ENCODE data around the gene STEAP3.
"Not testable (repeated sequence)": the region's sequence is repeated elsewhere in the genome, so short reads cannot be mapped to it uniquely, and the experiment has no call there.

Gene STEAP3

GRCh38 chr2:119259296-119259860 is 35.7 kb downstream of the STEAP3 start:
- no peak for DNase-seq (ENCODE audit: low read depth, low spot score)
- no peak overlapping the region for H3K27ac ChIP-seq

DNA sequence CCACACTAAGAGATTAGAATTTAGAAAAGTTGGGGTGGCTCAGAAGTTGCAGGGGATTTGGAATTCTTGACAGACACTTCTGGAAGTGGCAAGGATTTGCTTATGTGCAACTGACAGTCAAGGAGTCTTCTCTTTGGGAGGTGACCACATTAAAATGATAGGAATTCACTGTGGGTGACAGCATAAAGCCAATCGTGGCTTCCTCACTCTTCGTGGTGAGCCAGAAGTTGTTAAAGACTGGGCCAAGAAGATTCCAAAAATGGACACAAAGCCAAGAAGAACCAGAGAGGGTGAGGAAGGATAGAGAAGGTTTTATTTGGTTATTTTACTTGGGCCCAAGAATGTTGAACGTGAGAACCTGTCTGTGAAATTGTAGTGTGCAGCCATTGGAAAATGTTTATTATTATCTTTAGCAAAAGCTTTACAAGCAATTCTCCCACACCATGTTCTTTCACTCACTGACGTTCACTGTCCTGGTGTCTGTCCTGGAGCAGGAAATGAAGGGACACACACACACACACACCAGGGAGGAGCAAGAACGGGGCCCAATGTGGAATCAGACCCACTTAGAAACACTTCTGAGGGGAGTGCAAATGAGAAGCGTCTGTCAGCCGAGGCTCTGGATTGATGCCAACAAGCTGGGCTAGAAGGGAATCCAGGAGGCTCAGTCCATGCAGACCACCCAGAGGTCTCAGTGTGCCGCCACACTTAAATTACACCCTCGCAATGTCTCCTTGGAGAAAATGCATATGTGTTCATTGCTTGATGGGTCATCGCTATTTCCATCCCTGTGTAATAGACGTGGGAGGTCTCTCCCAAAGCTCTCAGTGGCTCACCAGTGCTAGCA is 37.2 kb downstream of the STEAP3 start:
- no peak overlapping the region for H3K27ac ChIP-seq
- DNase-seq (ENCODE audit: low read depth, low spot score), result no peak

- no peak for DNase-seq (ENCODE audit: low read depth, low spot score)
- H3K27ac ChIP-seq, result no peak overlapping the region
Measured at GRCh38 chr2:119261493-119262225, 38.0 kb downstream of the STEAP3 start.

GRCh38 chr2:119263025-119263424 is 39.4 kb downstream of the STEAP3 start:
- no peak for DNase-seq (ENCODE audit: low read depth, low spot score)
- no peak overlapping the region for H3K27ac ChIP-seq

DNA sequence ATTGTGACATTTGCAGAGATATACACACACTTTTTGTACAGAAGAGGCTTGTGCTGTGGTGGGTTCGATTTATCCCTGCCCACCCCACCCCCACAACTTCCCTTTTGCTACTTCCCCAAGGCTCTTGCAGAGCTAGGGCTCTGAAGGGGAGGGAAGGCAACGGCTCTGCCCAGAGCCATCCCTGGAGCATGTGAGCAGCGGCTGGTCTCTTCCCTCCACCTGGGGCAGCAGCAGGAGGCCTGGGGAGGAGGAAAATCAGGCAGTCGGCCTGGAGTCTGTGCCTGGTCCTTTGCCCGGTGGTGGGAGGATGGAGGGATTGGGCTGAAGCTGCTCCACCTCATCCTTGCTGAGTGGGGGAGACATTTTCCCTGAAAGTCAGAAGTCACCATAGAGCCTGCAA is 40.0 kb downstream of the STEAP3 start:
- DNase-seq (ENCODE audit: low read depth, low spot score), result no peak
- H3K27ac ChIP-seq, result no peak overlapping the region

DNA sequence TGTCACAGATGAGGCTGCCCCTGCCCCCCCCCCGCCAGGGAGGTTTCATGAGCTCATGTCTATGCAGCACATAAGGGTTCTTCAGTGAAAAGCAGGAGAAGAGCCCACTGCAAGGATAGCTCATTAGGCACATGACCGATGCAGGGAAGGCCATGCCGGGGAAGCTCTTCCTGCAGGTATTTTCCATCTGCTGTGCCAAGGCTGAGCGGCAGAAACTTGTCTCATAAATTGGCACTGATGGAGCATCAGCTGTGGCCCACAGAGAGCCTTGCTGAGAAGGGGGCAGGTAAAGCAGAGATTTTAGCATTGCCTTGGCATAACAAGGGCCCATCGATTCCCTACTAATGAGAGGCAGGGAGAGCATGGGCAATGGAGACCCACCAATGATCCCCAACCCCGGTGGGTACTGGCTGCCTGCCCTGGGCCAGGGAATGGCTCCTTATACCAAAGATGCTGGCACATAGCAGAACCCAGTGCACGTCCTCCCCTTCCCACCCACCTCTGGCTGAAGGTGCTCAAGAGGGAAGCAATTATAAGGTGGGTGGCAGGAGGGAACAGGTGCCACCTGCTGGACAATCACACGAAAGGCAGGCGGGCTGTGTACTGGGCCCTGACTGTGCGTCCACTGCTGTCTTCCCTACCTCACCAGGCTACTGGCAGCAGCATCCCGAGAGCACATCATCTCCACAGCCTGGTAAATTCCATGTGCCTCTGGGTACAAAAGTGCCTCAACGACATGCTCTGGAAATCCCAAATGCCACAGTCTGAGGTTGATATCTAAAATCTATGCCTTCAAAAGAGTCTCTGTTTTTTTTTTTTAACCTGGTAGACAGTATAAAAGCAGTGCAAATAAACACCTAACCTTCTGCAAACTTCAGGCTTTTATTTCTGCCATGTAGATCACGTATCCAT is 41.4 kb downstream of the STEAP3 start:
- no peak overlapping the region for H3K27ac ChIP-seq
- no peak for DNase-seq (ENCODE audit: low read depth, low spot score)

DNA sequence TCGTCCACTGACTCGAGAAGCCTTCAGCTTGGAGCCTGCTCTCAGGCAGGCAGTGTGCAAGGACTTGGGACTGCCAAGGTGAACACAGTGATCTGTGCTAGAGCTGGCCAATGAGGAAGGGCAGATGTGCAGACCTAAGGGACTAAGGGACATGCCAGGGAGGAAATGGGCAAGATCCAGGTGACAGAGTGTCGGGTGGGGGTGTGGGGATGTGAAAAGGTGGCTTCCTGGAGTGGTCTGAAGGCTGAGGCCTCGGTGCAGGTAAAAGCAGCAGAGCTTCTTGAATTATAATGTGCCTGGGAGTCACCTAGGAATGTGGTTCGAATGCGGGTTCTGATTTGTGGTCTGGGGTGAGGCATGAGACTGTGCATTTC is 42.0 kb downstream of the STEAP3 start:
- no peak overlapping the region for H3K27ac ChIP-seq
- no peak for DNase-seq (ENCODE audit: low read depth, low spot score)

- H3K27ac ChIP-seq, result no peak overlapping the region
- no peak for DNase-seq (ENCODE audit: low read depth, low spot score)
Measured at GRCh38 chr2:119266091-119266589, 42.5 kb downstream of the STEAP3 start.

DNA sequence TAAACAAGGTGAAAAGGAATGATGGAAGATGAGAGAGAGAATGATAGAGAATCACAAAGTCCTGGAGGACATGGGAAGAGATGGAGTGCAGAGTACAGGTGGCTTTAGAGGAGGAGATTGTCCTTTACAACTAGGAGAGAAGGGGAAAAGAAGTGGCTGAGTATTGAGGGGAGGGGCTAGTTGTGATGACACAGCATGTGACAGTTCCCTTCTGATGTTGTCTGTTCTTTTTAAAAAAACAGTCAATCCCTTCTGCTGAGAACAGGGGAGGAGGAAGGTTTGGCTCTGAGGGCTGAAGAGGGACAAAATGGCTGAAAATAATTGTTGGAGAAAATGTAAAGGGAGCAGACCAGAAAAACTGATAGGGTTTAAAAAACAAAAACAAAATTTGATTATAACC is 44.0 kb downstream of the STEAP3 start:
- no peak for DNase-seq (ENCODE audit: low read depth, low spot score)
- H3K27ac ChIP-seq, result no peak overlapping the region

- no peak for DNase-seq (ENCODE audit: low read depth, low spot score)
- no peak overlapping the region for H3K27ac ChIP-seq
Measured at GRCh38 chr2:119276864-119277263, 53.2 kb downstream of the STEAP3 start.

DNA sequence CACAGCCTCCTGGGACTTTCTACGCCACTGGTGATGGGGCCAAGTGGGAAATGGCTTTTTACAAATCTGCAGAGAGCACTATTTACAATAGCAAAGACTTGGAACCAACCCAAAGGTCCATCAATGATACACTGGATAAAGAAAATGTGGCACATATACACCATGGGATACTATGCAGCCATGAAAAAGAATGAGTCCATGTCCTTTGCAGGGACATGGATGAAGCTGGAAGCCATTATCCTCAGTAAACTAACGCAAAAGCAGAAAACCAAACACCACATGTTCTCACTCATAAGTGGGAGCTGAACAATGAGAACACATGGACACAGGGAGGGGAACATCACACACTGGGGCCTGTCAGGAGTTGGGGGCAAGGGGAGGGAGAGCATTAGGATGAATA is 54.8 kb downstream of the STEAP3 start:
- H3K27ac ChIP-seq, result not testable (repeated sequence)

DNA sequence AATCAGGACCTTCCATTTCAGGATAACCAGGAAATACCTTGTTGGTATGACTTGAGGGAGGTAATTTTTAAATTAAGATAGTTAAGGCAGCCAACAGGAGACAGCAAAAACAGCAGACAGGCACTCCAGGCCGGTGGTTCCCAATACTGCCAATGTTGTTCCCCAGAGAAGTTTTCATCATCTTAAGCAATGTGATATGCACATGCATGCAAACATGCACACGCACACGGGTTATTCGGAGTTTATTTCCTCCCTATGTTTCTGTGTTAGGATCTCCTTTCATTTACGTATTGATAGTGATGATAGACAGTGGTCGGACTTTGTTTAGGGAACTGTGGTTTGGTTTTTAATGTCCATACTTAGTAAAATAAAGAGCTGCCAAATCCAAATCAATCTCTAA is 55.3 kb downstream of the STEAP3 start:
- no peak for DNase-seq (ENCODE audit: low read depth, low spot score)
- H3K27ac ChIP-seq, result no peak overlapping the region

More for the DNA sequence above, 54.8 kb downstream of the STEAP3 start:
- not testable (repeated sequence) for DNase-seq (ENCODE audit: low read depth, low spot score)

- no peak overlapping the region for H3K27ac ChIP-seq
- no peak for DNase-seq (ENCODE audit: low read depth, low spot score)
Measured at GRCh38 chr2:119279666-119280065, 56.0 kb downstream of the STEAP3 start.

DNA sequence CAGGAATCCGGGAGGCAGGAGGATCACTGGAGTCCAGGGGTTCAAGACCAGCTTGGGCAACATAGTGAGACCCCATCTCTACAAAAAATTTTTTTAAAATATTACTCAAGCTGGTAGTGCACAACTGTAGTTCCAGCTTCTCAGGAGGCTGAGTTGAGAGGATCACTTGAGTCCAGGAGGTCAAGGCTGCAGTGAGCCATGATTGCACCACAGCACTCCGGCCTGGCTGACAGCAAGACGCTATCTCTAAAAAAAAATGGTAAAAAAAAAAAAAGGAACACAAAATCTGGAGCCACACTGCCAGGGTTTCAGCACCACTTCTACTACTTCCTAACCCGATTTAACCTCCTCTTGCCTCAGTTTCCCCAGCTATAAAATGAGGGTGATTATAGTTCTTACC is 57.0 kb downstream of the STEAP3 start:
- no peak for DNase-seq (ENCODE audit: low read depth, low spot score)
- H3K27ac ChIP-seq, result no peak overlapping the region

DNA sequence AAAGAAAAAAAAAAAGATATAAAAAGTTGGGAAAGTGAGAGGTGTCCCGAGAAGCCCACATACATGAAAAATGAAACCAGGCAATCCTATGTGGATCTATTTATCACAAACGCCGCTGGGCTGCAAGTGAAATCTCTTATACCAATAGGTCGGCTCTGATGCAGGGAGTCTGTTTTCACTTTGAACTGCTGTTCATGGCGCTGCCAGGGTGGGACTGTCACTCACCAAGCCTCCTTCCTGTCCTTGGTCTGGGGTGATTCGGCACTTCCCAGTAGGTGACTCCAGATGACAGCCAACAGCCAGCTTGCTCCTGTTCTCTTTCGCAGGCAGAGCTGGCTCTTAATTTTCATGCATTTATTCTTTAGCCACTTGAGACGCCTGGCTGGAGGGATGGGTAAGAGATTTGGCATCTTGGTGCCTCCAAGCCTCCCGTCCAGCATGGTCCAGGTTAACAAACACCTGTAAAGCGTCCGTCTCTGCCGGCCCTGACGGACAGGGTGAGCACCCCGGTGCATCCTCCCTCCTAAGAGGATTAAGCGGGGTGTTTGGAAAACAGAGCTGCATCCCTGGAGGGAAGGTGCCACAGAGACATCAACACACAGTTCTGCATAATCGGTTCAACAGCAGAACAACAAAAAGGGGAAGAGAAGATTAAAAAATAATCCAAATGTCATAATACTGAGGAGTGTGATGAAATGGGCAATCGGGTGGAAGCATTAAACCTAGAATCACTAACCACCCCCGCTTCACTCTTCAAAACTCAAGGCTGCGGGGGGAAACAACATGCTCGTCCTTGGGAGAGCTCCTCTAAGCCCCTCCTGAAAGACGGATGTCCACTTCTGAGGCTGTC is 58.7 kb downstream of the STEAP3 start:
- DNase-seq (ENCODE audit: low read depth, low spot score), result no peak
- no peak overlapping the region for H3K27ac ChIP-seq

- peak; percentile 14 for DNase-seq (ENCODE audit: low read depth, low spot score)
- peak overlapping the region; percentile 90 for H3K27ac ChIP-seq
Measured at GRCh38 chr2:119282996-119283511, 59.4 kb downstream of the STEAP3 start.

DNA sequence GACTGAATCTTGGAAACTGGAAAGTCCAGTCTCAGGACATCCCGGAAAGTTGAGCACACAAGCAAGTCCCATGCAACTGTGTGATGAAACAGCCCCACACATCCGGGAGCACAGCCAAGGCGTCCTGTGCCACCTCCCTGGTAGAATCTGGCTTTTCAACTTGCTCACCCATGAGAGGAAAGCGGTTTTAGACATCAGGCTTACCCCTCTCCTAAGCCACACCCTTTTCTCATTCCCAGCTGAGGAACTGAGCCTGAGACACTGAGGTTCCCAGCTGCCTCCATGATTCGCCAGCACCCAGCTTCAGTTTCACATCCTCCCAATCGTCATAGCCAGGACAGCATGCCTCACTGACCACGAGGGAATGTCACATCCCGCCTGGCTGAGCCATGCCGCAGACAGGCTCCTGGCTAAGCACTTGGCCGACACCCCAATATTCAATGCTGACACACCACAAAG is 60.3 kb downstream of the STEAP3 start:
- peak; percentile 88 for DNase-seq (ENCODE audit: low read depth, low spot score)
- H3K27ac ChIP-seq, result peak overlapping the region; percentile 90

GRCh38 chr2:119286661-119287060 is 63.0 kb downstream of the STEAP3 start:
- H3K27ac ChIP-seq, result no peak overlapping the region

DNA sequence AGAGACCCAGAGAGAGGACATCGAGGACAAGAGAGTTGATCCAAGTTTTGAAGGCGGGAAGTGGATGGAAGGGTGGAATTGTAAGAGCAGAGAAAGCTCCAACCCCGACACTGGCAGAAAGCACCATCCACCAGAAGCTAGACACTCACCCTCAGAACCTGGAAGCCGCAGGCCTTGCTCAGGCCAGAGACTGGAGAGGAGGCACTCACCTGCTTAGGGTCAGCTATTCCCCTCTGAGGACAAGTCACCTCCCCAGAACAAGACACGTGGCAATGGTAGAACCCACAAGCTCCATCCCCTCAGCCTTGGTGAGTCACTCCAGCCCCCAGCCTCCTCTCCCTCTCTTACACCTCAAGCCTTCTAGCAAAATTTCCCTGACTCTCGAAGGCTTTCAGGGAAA is 64.9 kb downstream of the STEAP3 start:
- no peak for DNase-seq (ENCODE audit: low read depth, low spot score)
- no peak overlapping the region for H3K27ac ChIP-seq

More at GRCh38 chr2:119286661-119287060, 63.0 kb downstream of the STEAP3 start:
- DNase-seq (ENCODE audit: low read depth, low spot score), result no peak

Data from epithelial cell of prostate (primary cell).